HG03108 (cell line): ENCODE results near the gene OR6Q1.

Source experiments
- ATAC-seq: cut with Tn5 transposase; IDR thresholded peaks from one replicate; pipeline ENCODE4 v1.9.1; 2021; ENCODE audit warnings: moderate library complexity; ENCODE audit not compliant: unreplicated experiment

The OR6Q1 gene

DNA sequence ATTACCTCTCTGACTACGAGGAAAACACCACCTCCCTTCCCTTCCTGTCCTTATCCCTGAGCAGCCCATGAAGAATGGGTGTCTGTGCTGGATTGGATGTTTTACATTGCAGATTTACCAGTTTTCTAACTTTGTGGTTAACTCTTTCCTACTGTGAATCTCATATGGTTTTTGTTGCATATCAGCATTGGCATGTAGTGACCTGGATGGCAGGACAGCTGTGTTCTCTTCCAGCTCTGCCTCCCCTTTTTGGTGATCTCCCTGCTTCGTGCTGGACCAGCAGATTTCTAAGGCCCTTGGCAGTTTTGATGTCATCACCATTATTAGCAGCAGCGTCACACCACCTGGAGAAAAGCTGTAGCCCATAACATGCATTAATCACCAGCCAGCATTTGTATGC is 26.7 kb downstream of the OR6Q1 start:
- no peak for ATAC-seq

DNA sequence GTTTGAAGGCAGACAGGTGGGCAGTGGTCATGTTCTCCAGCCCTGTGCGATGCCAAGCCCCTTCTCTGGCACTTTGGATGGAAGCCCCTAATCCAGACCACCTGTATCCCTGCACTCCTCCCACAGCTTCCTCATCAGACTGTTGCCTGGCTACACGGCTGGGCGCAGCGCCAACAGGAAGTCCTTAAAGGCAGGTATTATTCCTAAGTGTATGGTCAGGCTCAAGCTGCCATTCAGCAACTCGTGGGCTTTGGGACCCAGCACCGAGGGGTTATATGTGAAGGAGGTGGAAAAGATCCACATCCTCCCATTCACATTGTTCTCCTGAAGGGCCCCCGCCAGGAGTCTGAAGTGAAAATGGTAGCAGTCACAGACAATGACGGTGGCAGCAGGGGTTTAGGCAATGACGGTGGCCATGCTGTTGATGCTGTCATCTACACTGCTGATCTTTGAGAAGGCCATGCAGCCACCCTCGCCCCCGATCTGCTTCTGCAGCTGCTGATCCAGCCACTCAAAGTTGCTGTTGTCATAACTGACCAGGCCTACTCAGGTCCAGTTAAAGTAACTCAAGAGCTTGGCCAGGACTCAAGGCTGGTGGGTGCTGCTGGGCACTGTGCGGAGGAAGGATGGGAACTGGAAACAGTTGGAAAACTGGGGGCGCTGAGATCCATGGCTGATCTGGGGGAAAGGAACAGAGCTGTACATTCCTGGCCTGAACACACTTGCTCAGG is 27.7 kb downstream of the OR6Q1 start:
- ATAC-seq = no peak

DNA sequence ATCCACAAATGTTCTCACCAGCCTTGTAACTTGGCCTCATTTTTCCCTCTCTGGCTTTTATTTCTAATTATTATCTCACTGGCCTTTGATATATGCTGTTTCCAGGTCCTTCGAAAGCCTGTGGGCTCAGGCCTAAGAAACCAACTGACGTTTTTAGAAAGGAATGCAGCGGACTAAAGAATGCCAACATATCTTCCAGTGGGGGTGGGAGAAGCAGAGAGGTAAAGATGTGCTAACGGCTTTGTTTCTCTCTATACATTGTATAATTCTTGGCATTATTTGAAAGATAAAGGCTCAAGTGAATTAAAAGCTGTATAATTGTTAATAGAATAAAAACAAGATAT is 28.2 kb downstream of the OR6Q1 start:
- no peak for ATAC-seq

DNA sequence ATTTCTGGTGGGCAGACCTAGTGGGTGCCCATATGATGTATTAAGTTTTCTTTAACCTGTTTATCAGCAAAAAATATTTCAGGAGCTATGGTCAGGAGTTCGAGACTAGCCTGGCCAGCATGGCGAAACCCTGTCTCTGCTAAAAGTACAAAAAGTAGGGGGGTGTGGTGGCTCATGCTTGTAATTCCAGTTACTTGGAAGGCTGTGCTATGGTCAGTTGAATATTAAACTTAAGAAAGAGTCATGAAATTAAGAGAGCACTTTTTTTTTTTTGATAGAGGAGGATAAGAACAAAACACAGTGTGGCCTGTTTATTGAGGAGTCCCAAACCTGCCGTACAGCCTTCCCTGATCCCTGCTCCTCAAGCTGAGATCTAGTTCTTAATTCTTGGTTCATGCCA is 29.8 kb downstream of the OR6Q1 start:
- ATAC-seq = no peak

DNA sequence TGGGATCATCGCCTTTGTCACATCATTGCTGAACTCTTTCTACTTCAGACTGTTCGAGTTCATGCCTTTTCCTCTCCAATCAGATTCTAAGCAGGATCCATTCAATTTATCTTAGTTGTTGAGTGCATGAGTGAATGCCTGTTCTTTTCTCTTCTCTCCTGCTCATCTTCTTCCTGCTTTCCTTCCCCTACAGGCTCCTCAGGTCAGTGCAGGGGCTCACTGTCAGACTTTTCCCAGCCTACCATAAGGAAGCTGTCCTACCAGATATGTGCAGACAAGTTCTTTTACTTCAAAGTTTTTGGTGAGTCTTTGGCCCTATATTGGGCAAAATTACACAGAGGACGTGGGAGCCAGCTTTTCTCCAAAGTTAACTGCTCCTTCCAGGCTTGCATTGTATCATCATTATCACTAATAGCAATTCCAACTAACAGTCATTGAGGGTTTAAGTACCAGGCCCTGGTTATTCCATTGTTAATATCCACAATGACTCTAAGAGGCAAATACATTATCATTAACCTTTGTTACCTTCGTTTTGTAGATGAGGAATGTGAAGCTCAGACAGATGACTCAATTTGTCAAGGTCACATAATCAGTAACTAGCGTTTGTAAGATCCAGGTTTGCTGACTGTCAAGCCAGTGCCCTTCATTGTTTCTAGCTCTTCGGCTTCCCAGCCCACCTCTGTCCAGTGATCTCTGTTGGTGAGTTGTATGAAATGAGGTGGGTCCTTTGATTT is 30.4 kb downstream of the OR6Q1 start:
- ATAC-seq = no peak

DNA sequence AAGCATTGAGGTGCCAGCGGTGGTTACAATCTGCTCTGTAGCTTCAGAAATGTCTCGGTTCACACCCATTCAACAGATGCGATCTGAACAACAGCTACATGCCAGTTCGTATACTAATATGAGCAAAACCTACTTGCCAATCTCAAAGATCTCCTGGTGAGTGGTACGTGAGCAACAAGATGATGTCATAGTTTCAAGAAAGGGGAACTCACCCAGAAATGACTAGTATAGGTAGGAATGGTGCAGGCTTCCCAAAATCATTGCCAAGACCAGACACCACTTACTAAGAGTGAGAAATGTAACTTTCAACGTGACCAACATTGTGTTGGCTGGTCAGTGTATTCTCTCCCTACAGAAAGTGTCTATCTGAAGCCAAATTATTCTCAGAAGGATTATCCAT is 31.1 kb downstream of the OR6Q1 start:
- no peak for ATAC-seq

DNA sequence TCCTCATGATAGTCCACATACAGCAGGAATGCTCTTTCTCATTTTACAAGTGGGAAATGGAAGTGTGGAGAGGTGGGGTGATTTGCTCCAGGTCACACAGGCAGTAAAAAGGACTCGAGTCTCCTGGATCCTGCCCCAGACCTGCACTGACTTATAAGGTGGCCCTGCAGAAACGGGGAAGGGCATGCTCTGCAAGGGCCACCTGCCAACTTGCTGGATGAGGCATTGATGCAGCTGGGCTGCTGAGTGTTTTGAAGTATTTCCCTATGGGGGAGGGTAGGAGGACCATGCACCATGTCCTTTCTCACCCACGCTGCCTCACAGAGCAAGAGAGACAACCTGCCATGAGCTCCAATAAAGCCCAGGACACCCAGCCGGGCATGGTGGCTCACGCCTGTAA is 36.9 kb downstream of the OR6Q1 start:
- no peak for ATAC-seq

DNA sequence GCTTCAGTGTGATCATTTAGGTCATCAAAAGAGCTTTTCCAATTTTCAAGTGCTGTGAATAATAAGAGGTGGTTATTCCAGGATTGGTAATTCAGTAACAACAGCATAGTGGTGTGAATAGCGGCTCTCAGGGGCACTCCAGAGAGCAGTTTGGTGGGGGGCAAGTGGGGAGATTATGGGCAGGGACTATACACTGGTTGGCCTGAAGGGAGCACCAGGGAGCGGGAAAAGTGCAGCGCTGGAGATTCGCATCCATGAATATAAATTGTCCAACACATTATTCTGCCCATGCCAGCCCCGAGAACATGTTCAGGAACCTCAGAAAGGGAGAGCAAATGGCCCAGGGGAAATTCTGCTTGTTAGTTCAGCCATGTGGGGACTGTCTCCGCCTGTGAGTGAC is 37.9 kb downstream of the OR6Q1 start:
- no peak for ATAC-seq

DNA sequence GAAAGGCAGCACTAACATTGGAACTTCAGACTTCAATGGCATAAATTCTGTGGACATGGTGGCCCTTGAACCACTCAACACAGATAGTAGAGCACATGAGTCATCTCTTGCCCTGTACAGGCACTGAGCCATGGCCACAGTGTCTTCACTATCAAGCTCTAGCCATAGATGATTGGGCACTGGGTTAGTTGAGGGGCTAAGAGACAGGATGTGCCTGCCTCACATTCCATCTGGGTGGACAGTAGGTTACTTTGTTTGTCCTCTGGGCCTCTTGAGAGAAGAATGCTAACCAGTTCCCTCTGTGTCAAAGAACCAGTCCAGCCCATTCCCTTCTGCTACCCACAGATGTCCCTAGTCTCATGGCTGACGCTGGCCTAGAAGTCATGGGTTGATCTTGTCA is 39.8 kb downstream of the OR6Q1 start:
- no peak for ATAC-seq

DNA sequence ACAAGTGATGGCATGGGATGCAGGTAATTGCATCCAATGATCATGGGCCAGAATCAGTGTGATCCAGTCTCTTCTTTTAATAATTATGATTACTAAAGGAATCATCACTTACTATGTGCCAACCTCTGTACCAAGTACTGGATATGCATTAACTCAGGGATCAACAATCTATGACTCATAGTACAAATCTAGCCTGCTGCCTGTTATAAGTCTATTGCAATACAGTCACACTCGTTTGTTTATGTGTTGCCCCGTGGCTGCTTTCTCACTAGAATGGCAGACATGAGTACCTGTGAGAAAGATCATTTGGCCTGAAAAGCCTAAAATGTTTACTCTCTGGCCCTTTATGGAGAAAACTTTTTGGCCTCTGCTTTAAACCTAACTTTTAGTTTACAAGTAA is 45.0 kb downstream of the OR6Q1 start:
- ATAC-seq = no peak
